Activated naive CD4-positive, alpha-beta T cell treated with anti-CD3 and anti-CD28 coated beads, Interleukin-2, amount 50 U/mL, for 72 hours (primary cell): Measurements from ENCODE around the gene OR5W2. TPM values are rescaled to one million over a fixed set of nuclear protein-coding genes. Genes with fewer than 3 reads are reported as not detected.
"Not testable (repeated sequence)": the region's sequence is repeated elsewhere in the genome, so short reads cannot be mapped to it uniquely, and the experiment has no call there.

ENCODE experiments used
- ATAC-seq, 2 donors: fragments of 150-1000 bp; cut with Tn5 transposase; 2 replicates each; pipeline ENCODE4 v1.10.0; 2021; ENCODE audit warnings: mild to moderate bottlenecking in 2 of 2, moderate library complexity in 2 of 2
- DNase-seq, 2 donors: peaks; one replicate each; pipeline ENCODE4 v3.0.0; 2021 to 2022; ENCODE audit warnings: low spot score in 2 of 2
- H3K27ac Mint-ChIP-seq, 2 donors: one replicate each; pipeline ENCODE4 v1.8.0; 2022; ENCODE audit warnings: mild to moderate bottlenecking in 2 of 2, mixed read lengths in 2 of 2
- H3K36me3 Mint-ChIP-seq, 2 donors: one replicate each; pipeline ENCODE4 v1.8.0; 2022; ENCODE audit warnings: mixed read lengths in 2 of 2
- H3K9me3 Mint-ChIP-seq, 2 donors: one replicate each; pipeline ENCODE4 v1.8.0; 2022; ENCODE audit warnings: mixed read lengths in 2 of 2
- total RNA-seq, 2 donors: library from RNA; stranded (reverse); gene quantifications; one replicate each; pipeline ENCODE4 v1.2.3, GENCODE V29; 2022

Gene OR5W2
- total RNA-seq = not detected

DNA sequence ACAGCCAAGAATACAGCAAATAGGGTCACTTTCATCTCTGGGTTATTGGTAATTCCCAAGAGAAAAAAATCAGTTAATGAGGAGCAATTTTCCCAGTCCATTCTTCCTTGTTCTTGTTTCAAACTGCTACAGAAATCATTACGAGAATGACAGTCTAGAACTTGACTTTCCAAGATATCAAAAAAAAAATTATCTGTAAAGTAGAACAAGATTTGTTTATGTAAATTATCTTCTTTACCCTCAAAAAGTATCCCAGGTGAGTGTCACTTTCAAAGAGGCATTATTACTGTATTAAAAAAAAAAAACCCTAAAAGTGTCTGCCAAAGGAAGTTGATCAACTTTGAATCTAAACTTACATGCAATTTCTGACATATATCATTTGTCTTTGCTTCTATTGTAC, at the start of gene OR5W2:
TSS of gene OR5W2 (minus strand) at position 101 of the 400 bp plus-strand sequence. CDS start at position 101, 0 bp downstream.
- Mint-ChIP-seq H3K27ac (no peak within 1 kb of the TSS), H3K9me3 (peaks cover 9 to 16% of the 10 kb centered on the region in 2 donors), H3K36me3 (no peaks in the 10 kb centered on the region)
- ATAC-seq (no peak), DNase-seq (no peak)

GRCh38 chr11:55956521-55956920, 42.1 kb upstream of the OR5W2 start:
- no peaks in the 10 kb centered on the region for H3K36me3 Mint-ChIP-seq
- no peak for ATAC-seq
- DNase-seq = no peak
- H3K27ac Mint-ChIP-seq = no peak overlapping the region
- peaks cover 5 to 12% of the 10 kb centered on the region in 2 donors for H3K9me3 Mint-ChIP-seq

GRCh38 chr11:55949330-55949729, 34.9 kb upstream of the OR5W2 start:
- no peak for ATAC-seq

GRCh38 chr11:55942785-55943392, 28.5 kb upstream of the OR5W2 start:
- ATAC-seq (no peak), DNase-seq (no peak)
- Mint-ChIP-seq H3K27ac (no peak overlapping the region), H3K36me3 (no peaks in the 10 kb centered on the region), H3K9me3 (peaks cover 4 to 9% of the 10 kb centered on the region in 2 donors)

More at GRCh38 chr11:55949330-55949729, 34.9 kb upstream of the OR5W2 start:
- Mint-ChIP-seq H3K36me3 (no peaks in the 10 kb centered on the region), H3K27ac (no peak overlapping the region), H3K9me3 (peaks cover 20 to 21% of the 10 kb centered on the region in 2 donors)
- no peak for DNase-seq

DNA sequence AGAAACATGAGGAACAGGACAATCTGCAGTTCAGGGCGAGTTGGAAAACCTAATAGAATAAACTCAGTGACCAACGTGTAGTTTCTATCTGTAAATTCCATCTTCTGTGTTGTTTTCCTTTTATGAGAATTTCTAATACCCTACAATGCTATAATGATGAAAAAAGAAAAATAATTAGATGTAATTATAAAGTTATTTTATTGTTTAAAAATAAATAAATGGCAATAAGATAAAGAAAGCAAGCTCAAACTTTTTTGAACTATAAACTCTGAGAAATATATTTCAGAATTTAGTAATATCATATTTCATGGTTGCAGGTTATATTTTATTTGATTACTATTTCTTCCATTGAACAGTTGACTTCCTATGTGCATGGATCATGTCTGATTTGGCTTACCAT, 21.9 kb upstream of the OR5W2 start, which contains the start of gene OR5I1:
TSS of gene OR5I1 (minus strand) at position 101 of the 400 bp plus-strand sequence. CDS start at position 101, 0 bp downstream.
- no peak for DNase-seq
- ATAC-seq = no peak
- Mint-ChIP-seq H3K27ac (no peak within 1 kb of the TSS), H3K9me3 (peaks cover 8 to 10% of the 10 kb centered on the region in 2 donors), H3K36me3 (no peaks in the 10 kb centered on the region)

- Mint-ChIP-seq H3K27ac (no peak overlapping the region), H3K9me3 (peaks cover 4 to 20% of the 10 kb centered on the region in 2 donors), H3K36me3 (no peaks in the 10 kb centered on the region)
- ATAC-seq (no peak), DNase-seq (no peak)
Observed at GRCh38 chr11:55920537-55920936, 6.2 kb upstream of the OR5W2 start.

- Mint-ChIP-seq H3K27ac (no peak overlapping the region), H3K36me3 (no peaks in the 10 kb centered on the region)
Observed at GRCh38 chr11:55902308-55902707, 12.1 kb downstream of the OR5W2 start.

DNA sequence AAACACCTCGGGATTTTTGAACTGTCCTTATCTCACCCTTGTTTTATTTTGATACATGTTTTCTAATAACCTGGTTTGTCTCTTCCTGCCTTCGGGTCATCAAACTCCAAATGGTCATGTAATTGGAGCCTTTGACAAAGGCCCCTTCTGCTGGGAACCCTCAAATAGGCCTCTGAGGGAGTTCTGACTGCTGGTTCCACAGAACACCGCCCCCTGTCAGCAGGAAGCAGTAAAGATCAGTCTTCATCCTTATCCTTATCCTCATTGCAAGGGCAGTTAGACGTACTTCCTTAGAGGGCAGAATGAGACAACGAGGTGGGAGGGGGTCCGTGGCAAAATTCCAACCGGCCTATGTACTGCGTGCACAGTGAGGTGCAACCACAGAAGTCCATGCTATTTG, 19.2 kb downstream of the OR5W2 start:
- no peak overlapping the region for H3K27ac Mint-ChIP-seq
- DNase-seq = no peak
- H3K36me3 Mint-ChIP-seq = peaks cover 0 to 4% of the 10 kb centered on the region in 2 donors
- ATAC-seq = no peak
- H3K9me3 Mint-ChIP-seq = peaks cover 3 to 17% of the 10 kb centered on the region in 2 donors

More at GRCh38 chr11:55902308-55902707, 12.1 kb downstream of the OR5W2 start:
- DNase-seq (no peak), ATAC-seq (no peak)
- H3K9me3 Mint-ChIP-seq = peaks cover 9 to 19% of the 10 kb centered on the region in 2 donors

GRCh38 chr11:55885481-55885880, 28.9 kb downstream of the OR5W2 start:
- DNase-seq, ATAC-seq, H3K36me3 Mint-ChIP-seq, H3K27ac Mint-ChIP-seq: not testable (repeated sequence)
- H3K9me3 Mint-ChIP-seq = peaks cover 5 to 10% of the 10 kb centered on the region in 2 donors

DNA sequence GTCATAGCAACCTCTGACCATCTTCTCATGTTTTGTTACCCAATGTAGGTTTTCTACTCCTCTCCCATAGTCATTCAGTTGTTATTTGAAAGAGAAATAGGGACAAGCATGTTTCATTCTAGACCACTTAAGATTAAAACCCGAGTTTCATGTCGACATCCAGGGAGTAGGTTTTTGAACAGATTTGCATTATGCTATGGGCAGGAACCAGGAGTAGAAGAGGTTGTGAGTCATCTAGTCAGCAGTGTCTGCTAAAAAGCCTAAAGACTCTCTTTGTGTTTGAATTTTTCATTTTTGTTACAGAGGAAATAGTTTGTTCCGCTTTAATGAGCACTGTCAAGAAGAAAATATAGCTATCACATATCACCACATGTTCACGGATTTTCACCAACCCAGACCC, 29.4 kb downstream of the OR5W2 start:
- not testable (repeated sequence) for H3K36me3 Mint-ChIP-seq, H3K27ac Mint-ChIP-seq, ATAC-seq, DNase-seq
- peaks cover 5 to 10% of the 10 kb centered on the region in 2 donors for H3K9me3 Mint-ChIP-seq

GRCh38 chr11:55882997-55883396, 31.4 kb downstream of the OR5W2 start, which contains the start of gene TRIM51:
TRIM51 (plus strand) TSS chr11:55883297; CDS start chr11:55885429, 2,132 bp downstream.
- H3K9me3 Mint-ChIP-seq = peaks cover 5 to 12% of the 10 kb centered on the region in 2 donors
- H3K36me3 Mint-ChIP-seq, ATAC-seq, DNase-seq, H3K27ac Mint-ChIP-seq: not testable (repeated sequence)

DNA sequence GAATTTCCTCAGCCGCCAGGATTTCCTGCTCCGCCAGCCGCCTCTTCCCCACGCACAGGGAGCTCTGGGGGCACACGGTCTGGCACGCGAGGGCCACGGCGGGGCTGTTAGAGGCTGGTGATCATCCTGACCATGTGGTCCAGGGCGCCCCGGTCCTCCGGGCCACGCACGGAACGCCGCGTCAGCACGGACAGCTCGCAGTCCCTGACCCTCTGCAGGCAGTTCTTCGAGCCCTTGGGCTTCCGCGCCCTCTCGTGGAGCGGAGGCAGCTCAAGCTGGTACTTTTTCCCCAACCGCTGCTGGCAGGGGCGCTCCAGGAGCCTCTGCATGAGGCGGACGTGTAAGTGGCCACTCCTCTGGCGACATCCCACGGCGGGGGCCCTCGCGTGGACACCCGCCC, 41.2 kb downstream of the OR5W2 start:
- ATAC-seq, H3K27ac Mint-ChIP-seq, DNase-seq, H3K9me3 Mint-ChIP-seq: not testable (repeated sequence)
- peaks cover 0 to 10% of the 10 kb centered on the region in 2 donors for H3K36me3 Mint-ChIP-seq

DNA sequence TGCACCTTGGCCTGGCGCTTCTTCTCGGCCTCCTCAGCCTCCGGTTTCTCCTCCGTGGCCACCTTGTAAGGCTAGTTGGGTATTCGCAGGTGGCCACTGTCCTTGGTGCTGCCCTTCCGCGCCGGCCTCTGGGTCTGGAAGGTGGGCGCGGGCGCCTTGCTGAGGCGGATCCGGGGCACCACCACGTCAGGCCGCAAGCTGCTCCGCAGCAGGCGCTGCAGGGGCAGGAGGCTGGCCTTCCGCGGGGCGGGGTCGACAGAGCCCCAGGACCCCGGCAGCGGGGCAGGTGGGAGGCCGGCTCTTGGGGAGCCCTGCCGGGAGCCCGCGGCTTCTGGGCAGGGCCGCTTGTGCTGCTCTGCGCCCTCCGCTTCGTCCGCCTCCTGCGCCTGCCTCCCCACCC, 41.7 kb downstream of the OR5W2 start:
- not testable (repeated sequence) for H3K27ac Mint-ChIP-seq, ATAC-seq, DNase-seq, H3K9me3 Mint-ChIP-seq
- peaks cover 0 to 14% of the 10 kb centered on the region in 2 donors for H3K36me3 Mint-ChIP-seq

DNA sequence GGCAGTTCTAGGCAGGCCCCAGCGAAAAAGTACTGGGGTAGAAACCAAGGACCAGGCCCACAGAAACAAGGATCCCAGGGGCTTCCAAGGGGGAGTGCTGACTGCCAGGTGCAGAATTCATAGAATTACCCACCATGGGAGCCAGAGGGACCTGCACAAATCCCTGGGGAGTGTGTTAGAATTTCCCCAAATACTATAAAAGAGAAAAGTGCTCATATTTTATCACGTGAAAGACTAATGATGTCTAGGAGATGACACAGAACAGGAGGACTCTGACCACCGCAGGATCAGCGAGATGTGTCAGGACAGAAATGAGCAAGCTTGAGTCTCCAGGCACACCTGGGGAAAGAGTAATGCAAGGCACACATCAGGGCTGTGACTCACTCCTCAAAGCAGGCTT, 47.0 kb downstream of the OR5W2 start:
- not testable (repeated sequence) for ATAC-seq, DNase-seq, H3K27ac Mint-ChIP-seq
- Mint-ChIP-seq H3K9me3 (peaks cover 12 to 14% of the 10 kb centered on the region in 2 donors), H3K36me3 (peaks cover 0 to 12% of the 10 kb centered on the region in 2 donors)

Other genes with a start within 250 kb of the OR5W2 start
- gene OR5D13, start 141.1 kb downstream of the OR5W2 start, total RNA-seq = not detected
- not detected for gene OR5D14, start 119.0 kb downstream of the OR5W2 start, total RNA-seq
- not detected for gene OR5L1, start 103.2 kb downstream of the OR5W2 start, total RNA-seq
- not detected for gene OR5D18, start 95.0 kb downstream of the OR5W2 start, total RNA-seq
- gene OR5L2, start 87.4 kb downstream of the OR5W2 start, total RNA-seq = not detected
- not detected for gene OR5D16, start 75.8 kb downstream of the OR5W2 start, total RNA-seq
- not detected for gene TRIM51, start 31.3 kb downstream of the OR5W2 start, total RNA-seq
- gene OR5I1, start 21.8 kb upstream of the OR5W2 start, total RNA-seq = not detected
- gene OR10AG1, start 55.4 kb upstream of the OR5W2 start, total RNA-seq = not detected
- gene OR5F1, start 80.0 kb upstream of the OR5W2 start, total RNA-seq = not detected
- gene OR5AS1, start 113.1 kb upstream of the OR5W2 start, total RNA-seq = not detected
- gene OR8I2, start 178.7 kb upstream of the OR5W2 start, total RNA-seq = not detected
- not detected for gene OR8H2, start 189.1 kb upstream of the OR5W2 start, total RNA-seq
- gene OR8H3, start 207.8 kb upstream of the OR5W2 start, total RNA-seq = not detected
- not detected for gene OR8J3, start 225.6 kb upstream of the OR5W2 start, total RNA-seq
- gene OR8K5, start 245.7 kb upstream of the OR5W2 start, total RNA-seq = not detected